ENCODE measurements around the gene HIVEP3. TPM values are rescaled to one million over a fixed set of nuclear protein-coding genes. Genes with fewer than 3 reads are reported as not detected.

HIVEP3 gene
- total RNA-seq, 1 experiment from 2014 or later: 6.0 TPM

DNA sequence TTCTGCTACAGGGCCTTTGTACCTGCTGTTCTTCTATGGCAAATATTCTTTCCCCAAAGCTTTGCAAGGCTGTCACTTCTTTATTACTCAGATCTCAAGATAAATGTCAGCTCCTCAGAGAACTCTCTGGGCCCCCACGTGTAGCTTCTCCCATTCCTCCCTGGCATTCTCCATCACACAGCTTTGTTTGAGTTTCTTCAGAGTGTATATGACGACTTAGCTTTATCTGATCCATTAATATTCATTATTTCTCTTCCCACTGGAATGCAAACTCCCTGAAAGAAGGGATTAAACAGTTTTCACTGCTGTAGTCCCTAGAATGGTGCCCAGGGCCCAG lies 259.6 kb downstream of the HIVEP3 start:
- Histone ChIP-seq H3K27me3 (ENCODE audit: control insufficient read depth, insufficient read depth, low read length) (peaks cover 6% of the 10 kb centered on the region), H3K36me3 (ENCODE audit: control insufficient read depth, insufficient read depth, low read length) (peaks cover 4% of the 10 kb centered on the region; the same call in 1 of the 2 replicates), H3K4me1 (ENCODE audit: control insufficient read depth, insufficient read depth, low read length) (peaks cover 13% of the 10 kb centered on the region), H3K27ac (ENCODE audit: low read length) (no peak overlapping the region), H3K9me3 (ENCODE audit: control insufficient read depth, insufficient read depth, low read depth, low read length) (no peaks in the 10 kb centered on the region), H3K4me3 (ENCODE audit: low read depth in 2 of 2, low read length in 2 of 2) (no peak overlapping the region)
- no peak for TF ChIP-seq POLR2AphosphoS5 (IDR thresholded peaks at IDR 0.05; ENCODE audit: low read depth, low read length)
- TF ChIP-seq SIN3A (IDR thresholded peaks at IDR 0.05; ENCODE audit: borderline replicate concordance, insufficient read depth, low read depth, low read length): no peak
- TF ChIP-seq, protein P1, sequence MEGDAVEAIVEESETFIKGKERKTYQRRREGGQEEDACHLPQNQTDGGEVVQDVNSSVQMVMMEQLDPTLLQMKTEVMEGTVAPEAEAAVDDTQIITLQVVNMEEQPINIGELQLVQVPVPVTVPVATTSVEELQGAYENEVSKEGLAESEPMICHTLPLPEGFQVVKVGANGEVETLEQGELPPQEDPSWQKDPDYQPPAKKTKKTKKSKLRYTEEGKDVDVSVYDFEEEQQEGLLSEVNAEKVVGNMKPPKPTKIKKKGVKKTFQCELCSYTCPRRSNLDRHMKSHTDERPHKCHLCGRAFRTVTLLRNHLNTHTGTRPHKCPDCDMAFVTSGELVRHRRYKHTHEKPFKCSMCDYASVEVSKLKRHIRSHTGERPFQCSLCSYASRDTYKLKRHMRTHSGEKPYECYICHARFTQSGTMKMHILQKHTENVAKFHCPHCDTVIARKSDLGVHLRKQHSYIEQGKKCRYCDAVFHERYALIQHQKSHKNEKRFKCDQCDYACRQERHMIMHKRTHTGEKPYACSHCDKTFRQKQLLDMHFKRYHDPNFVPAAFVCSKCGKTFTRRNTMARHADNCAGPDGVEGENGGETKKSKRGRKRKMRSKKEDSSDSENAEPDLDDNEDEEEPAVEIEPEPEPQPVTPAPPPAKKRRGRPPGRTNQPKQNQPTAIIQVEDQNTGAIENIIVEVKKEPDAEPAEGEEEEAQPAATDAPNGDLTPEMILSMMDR (IDR thresholded peaks at IDR 0.05): no peak
- TF ChIP-seq, protein P2, sequence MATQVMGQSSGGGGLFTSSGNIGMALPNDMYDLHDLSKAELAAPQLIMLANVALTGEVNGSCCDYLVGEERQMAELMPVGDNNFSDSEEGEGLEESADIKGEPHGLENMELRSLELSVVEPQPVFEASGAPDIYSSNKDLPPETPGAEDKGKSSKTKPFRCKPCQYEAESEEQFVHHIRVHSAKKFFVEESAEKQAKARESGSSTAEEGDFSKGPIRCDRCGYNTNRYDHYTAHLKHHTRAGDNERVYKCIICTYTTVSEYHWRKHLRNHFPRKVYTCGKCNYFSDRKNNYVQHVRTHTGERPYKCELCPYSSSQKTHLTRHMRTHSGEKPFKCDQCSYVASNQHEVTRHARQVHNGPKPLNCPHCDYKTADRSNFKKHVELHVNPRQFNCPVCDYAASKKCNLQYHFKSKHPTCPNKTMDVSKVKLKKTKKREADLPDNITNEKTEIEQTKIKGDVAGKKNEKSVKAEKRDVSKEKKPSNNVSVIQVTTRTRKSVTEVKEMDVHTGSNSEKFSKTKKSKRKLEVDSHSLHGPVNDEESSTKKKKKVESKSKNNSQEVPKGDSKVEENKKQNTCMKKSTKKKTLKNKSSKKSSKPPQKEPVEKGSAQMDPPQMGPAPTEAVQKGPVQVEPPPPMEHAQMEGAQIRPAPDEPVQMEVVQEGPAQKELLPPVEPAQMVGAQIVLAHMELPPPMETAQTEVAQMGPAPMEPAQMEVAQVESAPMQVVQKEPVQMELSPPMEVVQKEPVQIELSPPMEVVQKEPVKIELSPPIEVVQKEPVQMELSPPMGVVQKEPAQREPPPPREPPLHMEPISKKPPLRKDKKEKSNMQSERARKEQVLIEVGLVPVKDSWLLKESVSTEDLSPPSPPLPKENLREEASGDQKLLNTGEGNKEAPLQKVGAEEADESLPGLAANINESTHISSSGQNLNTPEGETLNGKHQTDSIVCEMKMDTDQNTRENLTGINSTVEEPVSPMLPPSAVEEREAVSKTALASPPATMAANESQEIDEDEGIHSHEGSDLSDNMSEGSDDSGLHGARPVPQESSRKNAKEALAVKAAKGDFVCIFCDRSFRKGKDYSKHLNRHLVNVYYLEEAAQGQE (IDR thresholded peaks at IDR 0.05; ENCODE audit: insufficient read depth in 1 of 2, low read depth in 2 of 2, low read length in 1 of 2): no peak
- TF ChIP-seq TCF7L2 (IDR thresholded peaks at IDR 0.05; ENCODE audit: low read depth, low read length): no peak
- POLR2A ChIA-PET: no interaction called here
- ATAC-seq (no peak), DNase-seq (ENCODE audit: low read depth, low spot score) (no peak)
- no TSS peak for BruUV-seq (replicated peaks)
- intact Hi-C loops (cut with micrococcal nuclease; ENCODE audit: unreplicated experiment): no loop called here
- in situ Hi-C loops (cut with HindIII; ENCODE audit: low pct_unique_long_range_greater_than_20kb, low sequenced_read_pairs): no loop called here
- CTCF ChIA-PET: no interaction called here

DNA sequence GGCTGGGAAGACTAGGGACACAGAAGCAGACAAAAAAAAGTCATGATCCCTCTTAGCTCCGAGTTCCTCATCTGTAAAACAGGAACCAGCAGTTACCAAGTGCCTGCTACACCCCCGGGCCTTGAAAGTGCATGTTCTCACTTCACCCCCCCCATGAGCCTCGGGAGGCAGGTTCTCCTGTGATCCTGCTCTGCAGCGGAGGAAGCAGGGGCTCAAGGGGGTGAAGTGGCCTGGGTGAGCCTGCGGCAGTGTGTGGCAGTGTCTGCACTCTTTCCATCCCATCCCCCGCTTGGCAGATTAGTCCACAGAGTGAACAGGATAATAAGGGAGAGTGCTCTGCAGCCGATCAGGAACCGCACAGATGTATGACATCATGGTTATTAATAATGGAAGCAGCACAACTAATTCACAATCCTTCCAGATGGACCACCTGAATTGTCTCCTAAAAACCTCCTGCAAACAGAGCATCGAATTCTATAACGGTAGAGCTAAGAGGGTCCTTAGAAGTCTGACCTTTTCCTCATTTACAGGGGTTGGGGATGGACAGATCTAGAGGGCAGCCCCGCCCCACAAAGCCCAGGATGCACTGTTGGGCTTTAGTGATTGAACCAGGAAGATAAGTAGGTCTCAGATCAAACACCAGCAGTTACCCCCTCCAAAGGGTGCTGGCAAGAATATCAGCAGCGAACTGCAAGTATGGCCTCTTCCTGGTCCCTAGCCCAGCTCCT lies 260.1 kb downstream of the HIVEP3 start:
- in situ Hi-C loops (cut with HindIII; ENCODE audit: low pct_unique_long_range_greater_than_20kb, low sequenced_read_pairs): no loop called here
- Histone ChIP-seq H3K4me1 (ENCODE audit: control insufficient read depth, insufficient read depth, low read length) (peaks cover 13% of the 10 kb centered on the region), H3K27me3 (ENCODE audit: control insufficient read depth, insufficient read depth, low read length) (peaks cover 6% of the 10 kb centered on the region), H3K27ac (ENCODE audit: low read length) (no peak overlapping the region), H3K9me3 (ENCODE audit: control insufficient read depth, insufficient read depth, low read depth, low read length) (no peaks in the 10 kb centered on the region), H3K4me3 (ENCODE audit: low read depth in 2 of 2, low read length in 2 of 2) (no peak overlapping the region), H3K36me3 (ENCODE audit: control insufficient read depth, insufficient read depth, low read length) (peaks cover 4% of the 10 kb centered on the region; the same call in 1 of the 2 replicates)
- CTCF ChIA-PET: no interaction called here
- intact Hi-C loops (cut with micrococcal nuclease; ENCODE audit: unreplicated experiment): no loop called here
- TF ChIP-seq, protein P1 (IDR thresholded peaks at IDR 0.05): no peak
- TF ChIP-seq SIN3A (IDR thresholded peaks at IDR 0.05; ENCODE audit: borderline replicate concordance, insufficient read depth, low read depth, low read length) (no peak), TCF7L2 (IDR thresholded peaks at IDR 0.05; ENCODE audit: low read depth, low read length) (no peak), POLR2AphosphoS5 (IDR thresholded peaks at IDR 0.05; ENCODE audit: low read depth, low read length) (no peak)
- TF ChIP-seq, protein P2 (IDR thresholded peaks at IDR 0.05; ENCODE audit: insufficient read depth in 1 of 2, low read depth in 2 of 2, low read length in 1 of 2): no peak
- POLR2A ChIA-PET: no interaction called here
- no TSS peak for BruUV-seq (replicated peaks)
- DNase-seq (ENCODE audit: low read depth, low spot score): no peak
- no peak for ATAC-seq

Measured in Panc1 (cell line).